ENCODE measurements around the gene UGT1A3. TPM values are rescaled to one million over a fixed set of nuclear protein-coding genes. Genes with fewer than 3 reads are reported as not detected.

UGT1A3 gene
- total and polyA plus RNA-seq, 10 of the 15 experiments (the other 5 are each of a cell fraction or from before 2014, with no cell fraction given), result not detected

- BruUV-seq (replicated peaks), result no TSS peak
- no peak overlapping the region for H3K4me3 ChIP-seq
- no peaks in the 10 kb centered on the region for H3K36me3 ChIP-seq (ENCODE audit: control insufficient read depth in 2 of 2, insufficient read depth in 2 of 2, low read length in 1 of 2)
- H3K4me2 ChIP-seq (ENCODE audit: control insufficient read depth, insufficient read depth), result no peak overlapping the region
- no peak for DNase-seq (ENCODE audit: low read depth, low spot score)
- intact Hi-C loops (cut with micrococcal nuclease; ENCODE audit: unreplicated experiment) (no loop called here), in situ Hi-C loops (cut with MboI) (no loop called here)
- ChIA-PET CTCF (no interaction called here), SMC1A (ENCODE audit: uncharacterized antibody, unreplicated experiment) (no interaction called here), RAD21 (ENCODE audit: unreplicated experiment) (no interaction called here), POLR2A (no interaction called here)
- no peak for ATAC-seq
- no peaks in the 10 kb centered on the region for H3K79me2 ChIP-seq (ENCODE audit: control insufficient read depth, insufficient read depth, low read length)
- no peak overlapping the region for H3K27ac ChIP-seq (ENCODE audit: control insufficient read depth, insufficient read depth)
- no peaks in the 10 kb centered on the region for H4K20me1 ChIP-seq (ENCODE audit: control insufficient read depth, insufficient read depth)
- no peak overlapping the region for H3K9ac ChIP-seq (ENCODE audit: control insufficient read depth, insufficient read depth, low read length)
- H3K4me1 ChIP-seq (ENCODE audit: control insufficient read depth, insufficient read depth, low read length), result no peaks in the 10 kb centered on the region
- 41% methylated on average over 10 of the region's 10 CpGs for WGBS (ENCODE audit: insufficient coverage, insufficient replicate concordance, low lambda C conversion rate, missing lambda C conversion rate)
- H3K27me3 ChIP-seq (replicated peaks in 1 of 2; ENCODE audit: control insufficient read depth in 2 of 2, insufficient read depth in 2 of 2, low read length in 1 of 2), result peaks cover 0 to 4% of the 10 kb centered on the region in 2 experiments; a peak in 1 of 4 replicates
- no peak for FAIRE-seq
- no peaks in the 10 kb centered on the region; the same call in 1 of the 3 replicates for H3K9me3 ChIP-seq (replicated peaks; ENCODE audit: control insufficient read depth, insufficient read depth, low read length)
- no peak for TF ChIP-seq RCOR1 (conservative IDR thresholded peaks at IDR 0.05; ENCODE audit: low read depth, low read length)
- TF ChIP-seq YBX1 (IDR thresholded peaks at IDR 0.05), result no peak
- no peak for TF ChIP-seq MAX (IDR thresholded peaks at IDR 0.05; ENCODE audit: low read depth, low read length)
- TF ChIP-seq TARDBP (IDR thresholded peaks at IDR 0.05; ENCODE audit: borderline replicate concordance), result no peak
- TF ChIP-seq ZBTB4 (CRISPR knock-in tag; IDR thresholded peaks at IDR 0.05), result no peak
- no peak for TF ChIP-seq CBX5 (IDR thresholded peaks at IDR 0.05; ENCODE audit: low read depth)
- TF ChIP-seq HCFC1 (IDR thresholded peaks at IDR 0.05; ENCODE audit: low read length), result no peak
- no peak for TF ChIP-seq IRF3 (IDR thresholded peaks at IDR 0.05)
- no peak overlapping the region for H2AFZ ChIP-seq (ENCODE audit: control insufficient read depth, low read depth, low read length)
These were observed 20.8 kb upstream of the UGT1A3 start for GRCh38 chr2:233707940-233708644.

Data from GM12878 (cell line).